Cardiac fibroblast (primary cell): ENCODE data around the gene TM9SF4.
"Not testable (repeated sequence)": the region's sequence is repeated elsewhere in the genome, so short reads cannot be mapped to it uniquely, and the experiment has no call there.

ENCODE experiments used
- DNase-seq, 2 donors: peaks; one replicate each; pipeline versions ENCODE4 v3.0.0 to v3.0.0-alpha.2; 2010; ENCODE audit warnings: low read depth in 2 of 2
- H3K4me3 ChIP-seq, 2 donors: replicated peaks in 1 of 2; 1 replicate in 1 of 2; 2 replicates in 1 of 2; pipeline ENCODE4 v1.5.1; 2011; ENCODE audit warnings: low read depth in 2 of 2, low read length in 2 of 2, mild to moderate bottlenecking in 2 of 2, moderate library complexity in 1 of 2
- TF ChIP-seq, protein P1 (sequence below): IDR thresholded peaks from one replicate; pipeline ENCODE4 v1.5.1; 2011; ENCODE audit warnings: low read depth, mild to moderate bottlenecking, low read length, inconsistent platforms

Gene TM9SF4

GRCh38 chr20:32165836-32166545 lies 56.5 kb downstream of the TM9SF4 start:
- TF ChIP-seq, protein P1, sequence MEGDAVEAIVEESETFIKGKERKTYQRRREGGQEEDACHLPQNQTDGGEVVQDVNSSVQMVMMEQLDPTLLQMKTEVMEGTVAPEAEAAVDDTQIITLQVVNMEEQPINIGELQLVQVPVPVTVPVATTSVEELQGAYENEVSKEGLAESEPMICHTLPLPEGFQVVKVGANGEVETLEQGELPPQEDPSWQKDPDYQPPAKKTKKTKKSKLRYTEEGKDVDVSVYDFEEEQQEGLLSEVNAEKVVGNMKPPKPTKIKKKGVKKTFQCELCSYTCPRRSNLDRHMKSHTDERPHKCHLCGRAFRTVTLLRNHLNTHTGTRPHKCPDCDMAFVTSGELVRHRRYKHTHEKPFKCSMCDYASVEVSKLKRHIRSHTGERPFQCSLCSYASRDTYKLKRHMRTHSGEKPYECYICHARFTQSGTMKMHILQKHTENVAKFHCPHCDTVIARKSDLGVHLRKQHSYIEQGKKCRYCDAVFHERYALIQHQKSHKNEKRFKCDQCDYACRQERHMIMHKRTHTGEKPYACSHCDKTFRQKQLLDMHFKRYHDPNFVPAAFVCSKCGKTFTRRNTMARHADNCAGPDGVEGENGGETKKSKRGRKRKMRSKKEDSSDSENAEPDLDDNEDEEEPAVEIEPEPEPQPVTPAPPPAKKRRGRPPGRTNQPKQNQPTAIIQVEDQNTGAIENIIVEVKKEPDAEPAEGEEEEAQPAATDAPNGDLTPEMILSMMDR: no peak
- DNase-seq: peak in 1 of 2 donors; percentile 71
- H3K4me3 ChIP-seq: no peak overlapping the region

GRCh38 chr20:32167552-32167951 lies 58.0 kb downstream of the TM9SF4 start:
- H3K4me3 ChIP-seq: no peak overlapping the region
- TF ChIP-seq, protein P1: no peak
- no peak for DNase-seq

- TF ChIP-seq, protein P1: no peak
- peak in 1 of 2 donors; percentile 72 for DNase-seq
- H3K4me3 ChIP-seq: no peak overlapping the region
These were observed 58.8 kb downstream of the TM9SF4 start for GRCh38 chr20:32168184-32168910.

DNA sequence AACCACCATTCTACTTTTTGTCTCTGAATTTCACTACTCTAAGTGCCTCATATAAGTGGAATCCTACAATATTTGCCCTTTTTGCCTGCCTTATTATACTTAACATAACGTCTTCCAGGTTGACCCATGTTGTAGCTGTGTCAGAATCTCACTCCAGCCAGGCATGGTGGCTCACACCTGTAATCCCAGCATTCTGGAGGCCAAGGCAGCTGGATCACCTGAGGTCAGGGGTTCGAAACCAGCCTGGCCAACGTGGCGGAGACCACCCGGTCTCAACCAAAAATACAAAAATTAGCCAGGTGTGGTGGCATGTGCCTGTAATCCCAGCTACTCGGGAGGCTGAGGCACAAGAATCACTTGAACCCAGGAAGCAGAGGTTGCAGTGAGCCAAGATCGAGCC lies 68.2 kb downstream of the TM9SF4 start:
- DNase-seq, H3K4me3 ChIP-seq: not testable (repeated sequence)

GRCh38 chr20:32179515-32179914 lies 70.0 kb downstream of the TM9SF4 start:
- no peak overlapping the region for H3K4me3 ChIP-seq
- TF ChIP-seq, protein P1: no peak
- DNase-seq: no peak

DNA sequence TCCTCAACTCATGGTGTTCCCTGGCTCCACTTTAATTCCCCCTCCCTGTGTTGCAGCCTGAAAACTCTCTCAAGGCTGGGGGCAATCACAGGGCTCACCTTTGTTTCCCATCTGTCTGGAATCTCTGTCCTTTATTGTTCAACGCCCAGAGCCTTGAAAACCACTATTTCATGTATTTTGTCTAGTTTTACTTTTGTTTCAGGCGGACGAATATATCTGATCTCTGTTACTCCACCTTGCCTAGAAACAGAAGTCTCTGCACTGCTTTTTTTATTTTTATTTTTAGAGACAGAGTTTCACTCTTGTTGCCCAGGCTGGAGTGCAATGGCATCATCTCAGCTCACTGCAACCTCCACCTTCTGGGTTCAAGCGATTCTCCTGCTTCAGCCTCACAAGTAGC lies 70.4 kb downstream of the TM9SF4 start:
- TF ChIP-seq, protein P1: no peak
- H3K4me3 ChIP-seq: no peak overlapping the region
- DNase-seq: no peak

DNA sequence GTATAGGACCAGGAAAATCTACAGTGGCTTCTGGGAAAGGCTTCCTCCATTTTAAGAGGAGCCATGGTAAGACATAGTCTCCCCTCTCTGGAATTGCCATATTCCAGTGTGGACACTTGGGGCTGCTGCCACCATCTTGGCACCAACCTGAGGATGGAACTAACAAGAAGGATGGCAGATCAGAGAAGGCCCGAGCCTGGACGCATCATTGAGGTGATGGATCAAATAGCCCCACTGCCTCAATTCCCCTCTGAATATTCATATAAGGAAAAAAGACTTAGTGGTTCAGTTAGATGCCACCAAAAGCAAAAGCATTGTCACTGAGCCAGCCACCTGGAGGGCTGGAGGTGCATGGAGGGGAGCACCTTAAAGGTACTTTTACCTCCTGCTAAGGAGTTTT lies 72.1 kb downstream of the TM9SF4 start:
- TF ChIP-seq, protein P1: no peak
- DNase-seq: no peak
- no peak overlapping the region for H3K4me3 ChIP-seq
